Stomach (tissue), 9 donors: Measurements from ENCODE around the gene MAFB. TPM values are rescaled to one million over a fixed set of nuclear protein-coding genes. Genes with fewer than 3 reads are reported as not detected.
A peak's percentile ranks its signal among the peaks of the same experiment; 100 is the strongest.

Experiments used
- DNase-seq, 2 donors: peaks; one replicate each; pipeline versions ENCODE4 v3.0.0 to v3.0.0-alpha.2; 2013 to 2019
- H3K27ac ChIP-seq, 5 donors: fragments of 200-600 bp in 4 of 5; sonication (generic) in 4 of 5; one replicate each; pipeline ENCODE4 v1.5.1; 2013 to 2019; ENCODE audit warnings: mild to moderate bottlenecking in 1 of 5, moderate library complexity in 1 of 5
- H3K27me3 ChIP-seq, 3 donors: fragments of 200-600 bp; sonication (generic); one replicate each; pipeline ENCODE4 v1.5.1; 2017 to 2019; ENCODE audit warnings: mixed run types in 1 of 3
- H3K36me3 ChIP-seq, 4 donors: fragments of 200-600 bp; sonication (generic); 1 replicate in 3 of 4; 2 replicates in 1 of 4; pipeline ENCODE4 v1.5.1; 2016 to 2019
- H3K4me1 ChIP-seq, 4 donors: fragments of 200-600 bp; sonication (generic); one replicate each; pipeline ENCODE4 v1.5.1; 2016 to 2019
- H3K4me3 ChIP-seq, 4 donors: fragments of 200-600 bp; sonication (generic) in 3 of 4; one replicate each; pipeline ENCODE4 v1.5.1; 2016 to 2019; ENCODE audit warnings: mild to moderate bottlenecking in 1 of 4
- H3K9me3 ChIP-seq, 4 donors: fragments of 200-600 bp; sonication (generic); one replicate each; pipeline ENCODE4 v1.5.1; 2016 to 2019
- CTCF ChIP-seq, 7 experiments: fragments of 450-650 bp in 4 of 7; fragments of 200-600 bp in 3 of 7; sonication (generic) in 3 of 7; IDR thresholded peaks; one replicate each; pipeline ENCODE4 v1.5.1; 2016 to 2019; ENCODE audit warnings: antibody characterized with exemption in 7 of 7, control low read depth in 2 of 7, mild to moderate bottlenecking in 1 of 7
- EP300 ChIP-seq: sonication (generic); formaldehyde crosslinking; IDR thresholded peaks from one replicate; pipeline ENCODE4 v1.6.1; 2017; ENCODE audit warnings: antibody characterized with exemption
- POLR2A ChIP-seq, 4 donors: fragments of 450-650 bp; IDR thresholded peaks; one replicate each; pipeline ENCODE4 v1.6.1; 2016; ENCODE audit warnings: antibody characterized with exemption in 4 of 4, control low read depth in 2 of 4, mild to moderate bottlenecking in 1 of 4, moderate library complexity in 1 of 4
- POLR2AphosphoS5 ChIP-seq, 3 donors: sonication (generic); formaldehyde crosslinking; IDR thresholded peaks; one replicate each; pipeline ENCODE4 v1.6.1; 2016; ENCODE audit warnings: antibody characterized with exemption in 3 of 3
- WGBS, 5 donors: extraction: QIAGEN DNeasy Blood & Tissue Kit in 3 of 5; methylation state at CpG; one replicate each; pipeline versions ENCODE4 v1.1.5 to v1.1.7; 2013 to 2018; 5-methylcytosine and 5-hydroxymethylcytosine counted together
- intact Hi-C: fragments of 100-400 bp; cut with DNase I; formaldehyde crosslinking; loops from one replicate; pipeline ENCODE4 v1.15.1; 2023; ENCODE audit warnings: low total_unique reads
- polyA plus RNA-seq, 3 donors: library from polyadenylated mRNA; stranded (reverse); fragments of 200-250 nt; gene quantifications; one replicate each; pipeline ENCODE4 v1.2.3, GENCODE V29; 2013
- total RNA-seq, 5 donors: library from RNA; depleted of rRNA; stranded (reverse); fragments of >200 nt; gene quantifications; one replicate each; pipeline versions ENCODE4 v1.1.0 to v1.2.3, GENCODE V29; 2014 to 2016
- donor health status: healthy with polysubstance abuse.
- donor health status: Bipolar disorder and iron deficiency.
- donor health status: healthy.

Gene MAFB
- total and polyA plus RNA-seq, 8 donors: 4.5 to 34.4 (median 8.5) TPM

DNA sequence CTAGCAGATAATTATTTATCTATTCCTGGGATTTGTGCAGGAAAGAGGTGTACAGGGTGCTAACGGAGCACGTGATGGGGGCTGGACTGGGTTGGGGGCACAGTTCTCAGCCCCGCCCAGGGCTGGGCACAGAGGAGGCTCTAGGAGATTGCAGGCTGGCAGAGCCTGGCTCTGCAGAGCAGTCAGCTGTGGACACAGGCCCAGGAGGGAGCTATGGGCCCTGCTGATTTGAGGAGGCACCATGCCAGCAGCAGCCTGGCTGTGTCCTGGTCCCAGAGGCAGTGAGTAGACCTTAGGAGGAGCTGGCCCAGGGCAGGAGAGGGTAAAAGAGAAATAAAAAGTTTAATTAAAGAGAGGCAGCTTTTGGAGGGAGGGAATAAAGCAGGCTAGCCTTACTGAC, 19.3 kb downstream of the MAFB start:
- Histone ChIP-seq H3K4me1 (peaks cover 0 to 4% (median 0%) of the 10 kb centered on the region in 4 donors), H3K27me3 (no peaks in the 10 kb centered on the region), H3K36me3 (no peaks in the 10 kb centered on the region), H3K27ac (no peak overlapping the region), H3K4me3 (no peak overlapping the region), H3K9me3 (no peaks in the 10 kb centered on the region)
- 34 to 59% (median 41%) methylated on average over 3 of the region's 3 CpGs for WGBS, 5 donors
- DNase-seq: peak in 1 of 2 donors; percentile 65
- intact Hi-C loops: no loop called here
- TF ChIP-seq POLR2AphosphoS5 (IDR thresholded peaks at IDR 0.05) (no peak), CTCF (IDR thresholded peaks at IDR 0.05) (no peak), EP300 (no peak), POLR2A (IDR thresholded peaks at IDR 0.05) (no peak)

DNA sequence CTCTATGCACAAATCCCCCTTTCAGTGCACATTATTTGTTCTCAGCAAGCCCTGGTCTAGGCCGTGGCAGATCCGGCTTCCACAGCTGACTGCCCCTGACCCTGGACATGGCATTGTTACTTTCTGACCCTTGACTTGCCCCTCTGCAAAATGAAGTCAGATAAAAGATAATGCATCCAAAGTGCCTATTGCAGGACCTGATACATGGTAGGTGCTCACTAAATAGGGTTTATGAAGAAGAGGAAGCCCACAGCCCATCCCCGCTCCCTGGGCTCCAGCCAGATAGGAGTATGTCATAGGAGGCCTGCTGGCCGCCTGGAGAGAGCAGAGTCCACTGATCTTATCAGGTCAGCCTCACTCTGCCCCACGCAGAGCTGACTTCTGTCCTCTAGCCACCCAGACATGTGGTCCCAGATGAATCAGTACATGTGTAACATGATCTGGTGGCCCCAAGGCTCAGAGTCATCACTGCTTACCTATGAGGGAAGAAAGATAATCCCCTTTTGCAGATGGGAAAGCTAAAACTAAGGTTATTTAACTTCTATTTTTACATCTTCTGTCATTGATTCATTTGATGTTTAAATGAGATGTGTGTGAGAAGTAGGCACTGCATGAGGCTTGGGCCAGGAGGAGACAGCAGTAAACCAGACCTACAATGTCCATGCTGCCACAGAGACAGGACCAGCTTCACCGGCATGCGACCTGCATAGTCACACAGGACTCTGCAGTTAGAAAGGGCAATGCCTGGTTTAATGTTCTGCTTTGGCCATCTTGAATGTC, 20.4 kb downstream of the MAFB start:
- no peak overlapping the region for H3K27ac ChIP-seq
- no peaks in the 10 kb centered on the region for H3K36me3 ChIP-seq
- TF ChIP-seq EP300: no peak
- TF ChIP-seq CTCF (IDR thresholded peaks at IDR 0.05): no peak
- no peak for TF ChIP-seq POLR2A (IDR thresholded peaks at IDR 0.05)
- TF ChIP-seq POLR2AphosphoS5 (IDR thresholded peaks at IDR 0.05): no peak
- H3K4me1 ChIP-seq: peaks cover 0 to 4% (median 0%) of the 10 kb centered on the region in 4 donors
- H3K9me3 ChIP-seq: no peaks in the 10 kb centered on the region
- intact Hi-C loops: no loop called here
- no peak for DNase-seq
- H3K27me3 ChIP-seq: peaks cover 0 to 8% (median 0%) of the 10 kb centered on the region in 3 donors
- WGBS, 5 donors: 65 to 77% (median 72%) methylated on average over 5 to 7 of the region's 7 CpGs
- H3K4me3 ChIP-seq: no peak overlapping the region

DNA sequence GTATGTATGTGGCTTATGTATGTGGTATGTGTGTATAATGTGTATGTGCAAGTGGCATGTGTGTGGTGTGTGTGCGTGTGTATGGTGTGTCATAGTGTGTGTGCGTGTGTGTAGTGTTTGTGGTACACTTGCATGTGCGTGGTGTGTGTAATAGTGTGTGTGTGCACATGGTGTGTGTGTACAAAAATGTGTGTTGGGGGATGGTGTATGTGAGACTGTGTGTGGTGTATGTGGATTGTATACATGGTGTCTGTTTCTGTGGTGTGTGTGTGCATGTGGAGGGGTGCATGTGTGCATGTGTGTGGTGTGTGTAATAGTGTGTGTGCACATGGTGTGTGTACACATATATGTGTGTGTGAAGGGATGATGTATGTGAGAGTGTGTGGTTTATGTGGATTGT, 21.5 kb downstream of the MAFB start:
- intact Hi-C loops: no loop called here
- DNase-seq: no peak
- WGBS, 5 donors: 90 to 99% (median 96%) methylated on average over 3 of the region's 3 CpGs

GRCh38 chr20:40666336-40666735, 22.7 kb downstream of the MAFB start:
- WGBS, 5 donors: 82 to 91% (median 85%) methylated on average over 9 of the region's 9 CpGs
- no peak overlapping the region for H3K4me3 ChIP-seq
- H3K27me3 ChIP-seq: peaks cover 0 to 8% (median 0%) of the 10 kb centered on the region in 3 donors
- H3K36me3 ChIP-seq: no peaks in the 10 kb centered on the region
- no peak overlapping the region for H3K27ac ChIP-seq
- TF ChIP-seq POLR2AphosphoS5 (IDR thresholded peaks at IDR 0.05) (no peak), POLR2A (IDR thresholded peaks at IDR 0.05) (no peak), EP300 (no peak), CTCF (IDR thresholded peaks at IDR 0.05) (no peak)
- intact Hi-C loops: no loop called here
- DNase-seq: no peak
- no peaks in the 10 kb centered on the region for H3K4me1 ChIP-seq
- no peaks in the 10 kb centered on the region for H3K9me3 ChIP-seq

More for the DNA sequence above, 21.5 kb downstream of the MAFB start:
- H3K4me3 ChIP-seq: no peak overlapping the region
- H3K36me3 ChIP-seq: no peaks in the 10 kb centered on the region
- no peaks in the 10 kb centered on the region for H3K9me3 ChIP-seq
- TF ChIP-seq EP300 (no peak), POLR2AphosphoS5 (IDR thresholded peaks at IDR 0.05) (no peak), POLR2A (IDR thresholded peaks at IDR 0.05) (no peak), CTCF (IDR thresholded peaks at IDR 0.05) (no peak)
- no peaks in the 10 kb centered on the region for H3K4me1 ChIP-seq
- H3K27me3 ChIP-seq: peaks cover 0 to 8% (median 0%) of the 10 kb centered on the region in 3 donors
- no peak overlapping the region for H3K27ac ChIP-seq
